ENCODE data around the gene NEDD4L. TPM values are rescaled to one million over a fixed set of nuclear protein-coding genes. Genes with fewer than 3 reads are reported as not detected.
A peak's percentile ranks its signal among the peaks of the same experiment; 100 is the strongest.

Gene NEDD4L
- total RNA-seq, 2 experiments from 2014 or later, result 11.2 to 13.7 TPM

- POLR2A ChIA-PET, result no interaction called here
- Histone ChIP-seq H3K27me3 (ENCODE audit: control insufficient read depth in 1 of 2, insufficient read depth in 2 of 2, low read length in 2 of 2) (no peaks in the 10 kb centered on the region), H3K4me1 (ENCODE audit: insufficient read depth, low read length) (peaks cover 10% of the 10 kb centered on the region), H3K36me3 (ENCODE audit: insufficient read depth, low read length) (no peaks in the 10 kb centered on the region), H3K27ac (ENCODE audit: low read depth in 1 of 2, low read length in 2 of 2) (no peak overlapping the region), H3K9me3 (ENCODE audit: control insufficient read depth in 1 of 2, insufficient read depth in 1 of 2, low read length in 2 of 2) (no peaks in the 10 kb centered on the region), H3K4me3 (ENCODE audit: low read length) (no peak overlapping the region)
- H3K36me3 Mint-ChIP-seq (ENCODE audit: low read depth), result no peaks in the 10 kb centered on the region
- H3K4me3 Mint-ChIP-seq, result no peak overlapping the region
- ATAC-seq (ENCODE audit: poor library complexity) (no peak), DNase-seq (no peak)
- H3K27ac Mint-ChIP-seq, result no peak overlapping the region
- intact Hi-C loops (cut with DNase I, micrococcal nuclease), result loop anchor here in 1 of 2 experiments (10.0 kb wide), 1 partner anchor 371 kb away; no protein-coding TSS in a partner anchor
- H3K27me3 Mint-ChIP-seq, result no peaks in the 10 kb centered on the region
- H3K4me1 Mint-ChIP-seq (ENCODE audit: low read depth), result peaks cover 11% of the 10 kb centered on the region
- no peak for TF ChIP-seq CTCF (IDR thresholded peaks at IDR 0.05)
- no peaks in the 10 kb centered on the region for H3K9me3 Mint-ChIP-seq
- CTCF ChIA-PET, result no interaction called here
These were observed 350.0 kb downstream of the NEDD4L start for GRCh38 chr18:58394046-58394445.

GRCh38 chr18:58394602-58395425 lies 350.8 kb downstream of the NEDD4L start:
- Mint-ChIP-seq H3K4me3 (no peak overlapping the region), H3K27ac (no peak overlapping the region), H3K27me3 (no peaks in the 10 kb centered on the region), H3K9me3 (no peaks in the 10 kb centered on the region), H3K4me1 (ENCODE audit: low read depth) (peaks cover 11% of the 10 kb centered on the region), H3K36me3 (ENCODE audit: low read depth) (no peaks in the 10 kb centered on the region)
- intact Hi-C loops (cut with DNase I, micrococcal nuclease), result loop anchor here in 1 of 2 experiments (10.0 kb wide), 1 partner anchor 370 kb away; no protein-coding TSS in a partner anchor
- Histone ChIP-seq H3K4me1 (ENCODE audit: insufficient read depth, low read length) (peaks cover 11% of the 10 kb centered on the region), H3K9me3 (ENCODE audit: control insufficient read depth in 1 of 2, insufficient read depth in 1 of 2, low read length in 2 of 2) (no peaks in the 10 kb centered on the region), H3K27me3 (ENCODE audit: control insufficient read depth in 1 of 2, insufficient read depth in 2 of 2, low read length in 2 of 2) (no peaks in the 10 kb centered on the region), H3K27ac (ENCODE audit: low read depth in 1 of 2, low read length in 2 of 2) (no peak overlapping the region), H3K36me3 (ENCODE audit: insufficient read depth, low read length) (no peaks in the 10 kb centered on the region), H3K4me3 (ENCODE audit: low read length) (no peak overlapping the region)
- CTCF ChIA-PET, result no interaction called here
- TF ChIP-seq CTCF (IDR thresholded peaks at IDR 0.05), result no peak
- ATAC-seq (ENCODE audit: poor library complexity), result no peak
- POLR2A ChIA-PET, result no interaction called here
- DNase-seq, result peak in 1 of 14 experiments; percentile 11

- Histone ChIP-seq H3K27me3 (ENCODE audit: control insufficient read depth in 1 of 2, insufficient read depth in 2 of 2, low read length in 2 of 2) (no peaks in the 10 kb centered on the region), H3K4me3 (ENCODE audit: low read length) (no peak overlapping the region), H3K9me3 (ENCODE audit: control insufficient read depth in 1 of 2, insufficient read depth in 1 of 2, low read length in 2 of 2) (no peaks in the 10 kb centered on the region), H3K27ac (ENCODE audit: low read depth in 1 of 2, low read length in 2 of 2) (no peak overlapping the region), H3K4me1 (ENCODE audit: insufficient read depth, low read length) (peaks cover 17% of the 10 kb centered on the region), H3K36me3 (ENCODE audit: insufficient read depth, low read length) (no peaks in the 10 kb centered on the region)
- Mint-ChIP-seq H3K9me3 (no peaks in the 10 kb centered on the region), H3K27ac (no peak overlapping the region), H3K36me3 (ENCODE audit: low read depth) (no peaks in the 10 kb centered on the region), H3K4me1 (ENCODE audit: low read depth) (peaks cover 25% of the 10 kb centered on the region), H3K4me3 (no peak overlapping the region), H3K27me3 (no peaks in the 10 kb centered on the region)
- ATAC-seq (ENCODE audit: poor library complexity) (no peak), DNase-seq (no peak)
- intact Hi-C loops (cut with DNase I, micrococcal nuclease), result loop anchor here in 1 of 2 experiments (10.0 kb wide), 1 partner anchor 369 kb away; no protein-coding TSS in a partner anchor
- ChIA-PET CTCF (no interaction called here), POLR2A (no interaction called here)
- no peak for TF ChIP-seq CTCF (IDR thresholded peaks at IDR 0.05)
These were observed 352.1 kb downstream of the NEDD4L start for GRCh38 chr18:58396144-58396543.

All from CD4-positive, alpha-beta T cell (primary cell).